Measurements from ENCODE around the gene RBM46. TPM values are rescaled to one million over a fixed set of nuclear protein-coding genes. Genes with fewer than 3 reads are reported as not detected.
"Not testable (repeated sequence)": the region's sequence is repeated elsewhere in the genome, so short reads cannot be mapped to it uniquely, and the experiment has no call there.

RBM46 gene
- total RNA-seq, 2 donors from 2014 or later: not detected

GRCh38 chr4:154874049-154874448 lies 93.0 kb downstream of the RBM46 start:
- H3K9me3 Mint-ChIP-seq; H3K36me3 Mint-ChIP-seq (ENCODE audit: low read depth); H3K27me3 Mint-ChIP-seq; H3K4me3 Mint-ChIP-seq; H3K4me1 Mint-ChIP-seq; ATAC-seq (replicated peaks); H3K27ac Mint-ChIP-seq: not testable (repeated sequence)

- Mint-ChIP-seq H3K27ac (no peak overlapping the region), H3K9me3 (peaks cover 9% of the 10 kb centered on the region), H3K4me1 (no peaks in the 10 kb centered on the region), H3K4me3 (no peak overlapping the region), H3K27me3 (peaks cover 12% of the 10 kb centered on the region), H3K36me3 (ENCODE audit: low read depth) (no peaks in the 10 kb centered on the region)
- no peak for ATAC-seq (replicated peaks)
Observed at GRCh38 chr4:154877110-154877760, 96.2 kb downstream of the RBM46 start.

Other genes starting within 250 kb of the RBM46 start
- gene PLRG1, start 230.9 kb upstream of the RBM46 start, total RNA-seq: 100 to 1,000 TPM in 1 of 2 donors, 10 to 100 TPM in 1; 85.5 to 125 TPM
- not detected for gene FGB, start 218.3 kb upstream of the RBM46 start, total RNA-seq
- gene FGA, start 190.5 kb upstream of the RBM46 start, total RNA-seq: not detected
- gene FGG, start 168.6 kb upstream of the RBM46 start, total RNA-seq: not detected
- not detected for gene LRAT, start 37.3 kb upstream of the RBM46 start, total RNA-seq

Data from activated T-helper 17 cell treated with anti-CD3 and anti-CD28 coated beads, Interleukin-2, amount 50 U/mL, for 72 hours (primary cell).